SW480 (cell line): ENCODE data around the gene SLITRK6.
"Not testable (repeated sequence)": the region's sequence is repeated elsewhere in the genome, so short reads cannot be mapped to it uniquely, and the experiment has no call there.

Experiments
- DNase-seq: peaks from one replicate; pipeline ENCODE4 v3.0.0-alpha.2; 2016; ENCODE audit warnings: low spot score

SLITRK6 gene

GRCh38 chr13:85799097-85799582 is at the start of gene SLITRK6:
SLITRK6 (minus strand) TSS chr13:85799419; CDS start chr13:85796508, 2,911 bp downstream.
- DNase-seq = peak; percentile 4

- DNase-seq = no peak
Measured at GRCh38 chr13:85847012-85847411, 47.8 kb upstream of the SLITRK6 start.

- no peak for DNase-seq
Measured at GRCh38 chr13:85841427-85841826, 42.2 kb upstream of the SLITRK6 start.

GRCh38 chr13:85833921-85834320 is 34.7 kb upstream of the SLITRK6 start:
- DNase-seq = no peak

GRCh38 chr13:85828094-85828684 is 29.0 kb upstream of the SLITRK6 start:
- peak; percentile 4 for DNase-seq

GRCh38 chr13:85825454-85825853 is 26.2 kb upstream of the SLITRK6 start:
- no peak for DNase-seq

GRCh38 chr13:85823832-85824231 is 24.6 kb upstream of the SLITRK6 start:
- no peak for DNase-seq

- no peak for DNase-seq
Measured at GRCh38 chr13:85819513-85819912, 20.3 kb upstream of the SLITRK6 start.

- peak; percentile 8 for DNase-seq
Measured at GRCh38 chr13:85816413-85816812, 17.2 kb upstream of the SLITRK6 start.

GRCh38 chr13:85812282-85812681 is 13.1 kb upstream of the SLITRK6 start:
- DNase-seq = no peak

- no peak for DNase-seq
Measured at GRCh38 chr13:85808811-85809210, 9.6 kb upstream of the SLITRK6 start.

GRCh38 chr13:85806553-85807175 is 7.4 kb upstream of the SLITRK6 start:
- DNase-seq = peak; percentile 45

GRCh38 chr13:85798556-85798955 is 663 bp downstream of the SLITRK6 start:
- DNase-seq = no peak

- DNase-seq = no peak
Measured at GRCh38 chr13:85797311-85797710, 1.9 kb downstream of the SLITRK6 start.

GRCh38 chr13:85785205-85785604 is 14.0 kb downstream of the SLITRK6 start:
- no peak for DNase-seq

GRCh38 chr13:85772367-85772766 is 26.9 kb downstream of the SLITRK6 start:
- DNase-seq = no peak

GRCh38 chr13:85771856-85772255 is 27.4 kb downstream of the SLITRK6 start:
- DNase-seq = no peak

- no peak for DNase-seq
Measured at GRCh38 chr13:85768946-85769345, 30.3 kb downstream of the SLITRK6 start.

- DNase-seq = no peak
Measured at GRCh38 chr13:85755123-85755522, 44.1 kb downstream of the SLITRK6 start.

GRCh38 chr13:85743201-85743770 is 55.9 kb downstream of the SLITRK6 start:
- not testable (repeated sequence) for DNase-seq
